ENCODE data around the gene MZT2B.

- TF ChIP-seq EZH2phosphoT487 (IDR thresholded peaks at IDR 0.05; ENCODE audit: borderline replicate concordance, low read length): no peak
- no peak for TF ChIP-seq CTCF (IDR thresholded peaks at IDR 0.05; ENCODE audit: low read depth, low read length, poor library complexity, severe bottlenecking)
Observed at GRCh38 chr2:130186391-130186790, 4.3 kb downstream of the MZT2B start.
